Esophagus squamous epithelium (tissue), 5 donors: Measurements from ENCODE around the gene PIGP. TPM values are rescaled to one million over a fixed set of nuclear protein-coding genes. Genes with fewer than 3 reads are reported as not detected.

Experiments
- DNase-seq: peaks from one replicate; lab custom pipeline; 2025; lab: John Stamatoyannopoulos, UW
- H3K27ac ChIP-seq, 4 donors: fragments of 200-600 bp; sonication (generic); one replicate each; pipeline ENCODE4 v1.5.1; 2016 to 2019; ENCODE audit warnings: mild to moderate bottlenecking in 1 of 4
- H3K27me3 ChIP-seq, 4 donors: fragments of 200-600 bp; sonication (generic); 1 replicate in 3 of 4; 2 replicates in 1 of 4; pipeline versions ENCODE4 v1.5.1 to v1.6.0; 2017 to 2021; ENCODE audit warnings: antibody characterized with exemption in 1 of 4
- H3K36me3 ChIP-seq, 3 donors: fragments of 200-600 bp; sonication (generic); one replicate each; pipeline ENCODE4 v1.5.1; 2016 to 2019
- H3K4me1 ChIP-seq, 3 donors: fragments of 200-600 bp; sonication (generic); one replicate each; pipeline ENCODE4 v1.5.1; 2017 to 2019
- H3K4me3 ChIP-seq, 4 donors: fragments of 200-600 bp; sonication (generic); 1 replicate in 3 of 4; 2 replicates in 1 of 4; pipeline ENCODE4 v1.5.1; 2016 to 2019; ENCODE audit warnings: mild to moderate bottlenecking in 2 of 4, moderate library complexity in 1 of 4
- H3K9me3 ChIP-seq, 3 donors: fragments of 200-600 bp; sonication (generic); one replicate each; pipeline ENCODE4 v1.5.1; 2016 to 2019
- POLR2A ChIP-seq, 4 donors: fragments of 450-650 bp; IDR thresholded peaks; one replicate each; pipeline ENCODE4 v1.6.1; 2017; ENCODE audit warnings: antibody characterized with exemption in 4 of 4, mild to moderate bottlenecking in 4 of 4, moderate library complexity in 3 of 4
- WGBS, 2 donors: methylation state at CpG; one replicate each; pipeline ENCODE4 v1.1.5; 2018; 5-methylcytosine and 5-hydroxymethylcytosine counted together
- intact Hi-C: fragments of 100-400 bp; cut with DNase I; formaldehyde crosslinking; loops from one replicate; pipeline ENCODE4 v1.15.0; 2022
- total RNA-seq, 4 donors: library from RNA; depleted of rRNA; stranded (reverse); fragments of >200 nt; gene quantifications; one replicate each; pipeline ENCODE4 v1.1.0, GENCODE V29; 2016
- TF ChIP-seq, protein P1 (sequence below), 6 experiments: fragments of 450-650 bp in 4 of 6; fragments of 200-600 bp in 2 of 6; sonication (generic) in 2 of 6; IDR thresholded peaks; one replicate each; pipeline ENCODE4 v1.5.1; 2016 to 2019; ENCODE audit warnings: antibody characterized with exemption in 6 of 6, mild to moderate bottlenecking in 4 of 6, moderate library complexity in 4 of 6
- donor health status: DM: yes; HTN: yes; CAD: no.

The PIGP gene
- total RNA-seq, 4 donors from 2014 or later: 9.0 to 15.4 (median 11.4) TPM

DNA sequence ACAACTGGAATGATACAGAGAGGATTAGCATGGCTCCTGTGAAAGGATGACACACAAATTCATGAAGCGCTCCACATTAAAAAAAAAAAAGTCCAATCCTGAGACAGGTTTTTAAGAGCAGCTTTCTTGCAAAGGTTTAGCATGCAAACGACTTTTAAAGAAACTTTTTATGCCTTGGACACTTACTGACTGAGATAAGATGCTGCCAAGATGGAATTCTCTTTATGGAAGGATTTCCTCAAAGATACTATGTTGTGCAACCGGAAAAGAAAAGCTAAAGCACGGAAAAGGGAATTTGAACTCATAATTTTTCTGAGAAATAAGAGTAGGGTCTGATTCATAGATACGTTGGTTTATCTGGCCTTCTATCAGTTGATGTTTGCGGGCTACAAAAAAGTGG, 27.3 kb downstream of the PIGP start:
- Histone ChIP-seq H3K36me3 (no peaks in the 10 kb centered on the region), H3K9me3 (no peaks in the 10 kb centered on the region), H3K4me3 (no peak overlapping the region), H3K4me1 (peaks cover 4 to 24% (median 5%) of the 10 kb centered on the region in 3 donors), H3K27me3 (peaks cover 0 to 7% (median 0%) of the 10 kb centered on the region in 4 donors), H3K27ac (no peak overlapping the region)
- TF ChIP-seq, protein P1, sequence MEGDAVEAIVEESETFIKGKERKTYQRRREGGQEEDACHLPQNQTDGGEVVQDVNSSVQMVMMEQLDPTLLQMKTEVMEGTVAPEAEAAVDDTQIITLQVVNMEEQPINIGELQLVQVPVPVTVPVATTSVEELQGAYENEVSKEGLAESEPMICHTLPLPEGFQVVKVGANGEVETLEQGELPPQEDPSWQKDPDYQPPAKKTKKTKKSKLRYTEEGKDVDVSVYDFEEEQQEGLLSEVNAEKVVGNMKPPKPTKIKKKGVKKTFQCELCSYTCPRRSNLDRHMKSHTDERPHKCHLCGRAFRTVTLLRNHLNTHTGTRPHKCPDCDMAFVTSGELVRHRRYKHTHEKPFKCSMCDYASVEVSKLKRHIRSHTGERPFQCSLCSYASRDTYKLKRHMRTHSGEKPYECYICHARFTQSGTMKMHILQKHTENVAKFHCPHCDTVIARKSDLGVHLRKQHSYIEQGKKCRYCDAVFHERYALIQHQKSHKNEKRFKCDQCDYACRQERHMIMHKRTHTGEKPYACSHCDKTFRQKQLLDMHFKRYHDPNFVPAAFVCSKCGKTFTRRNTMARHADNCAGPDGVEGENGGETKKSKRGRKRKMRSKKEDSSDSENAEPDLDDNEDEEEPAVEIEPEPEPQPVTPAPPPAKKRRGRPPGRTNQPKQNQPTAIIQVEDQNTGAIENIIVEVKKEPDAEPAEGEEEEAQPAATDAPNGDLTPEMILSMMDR (IDR thresholded peaks at IDR 0.05): no peak
- no peak for TF ChIP-seq POLR2A (IDR thresholded peaks at IDR 0.05)
- DNase-seq: no peak
- 74 to 86% methylated on average over 6 of the region's 6 CpGs for WGBS, 2 donors
- intact Hi-C loops: no loop called here

DNA sequence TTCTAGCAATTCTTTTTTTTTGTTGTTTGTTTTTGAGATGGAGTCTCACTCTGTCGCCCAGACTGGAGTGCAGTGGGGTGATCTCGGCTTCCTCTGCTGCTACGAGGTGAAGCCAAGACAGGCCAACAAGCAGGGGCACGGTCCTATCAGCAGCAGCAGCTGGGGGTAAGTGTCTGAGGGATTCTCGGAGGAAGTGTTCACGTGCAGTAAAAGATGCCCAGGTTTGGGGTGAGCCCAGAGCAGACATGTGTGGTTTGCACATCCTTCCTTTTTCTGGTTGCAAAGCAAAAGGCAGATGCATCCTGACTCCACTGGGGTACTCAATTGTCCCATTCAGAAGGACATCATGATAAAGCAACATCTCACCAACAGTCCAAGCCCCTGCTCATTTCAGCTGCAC, 27.7 kb downstream of the PIGP start:
- Histone ChIP-seq H3K4me1 (peaks cover 4 to 24% (median 5%) of the 10 kb centered on the region in 3 donors), H3K4me3 (no peak overlapping the region), H3K27ac (no peak overlapping the region), H3K9me3 (no peaks in the 10 kb centered on the region), H3K36me3 (no peaks in the 10 kb centered on the region), H3K27me3 (peaks cover 0 to 7% (median 0%) of the 10 kb centered on the region in 4 donors)
- no peak for DNase-seq
- intact Hi-C loops: no loop called here
- TF ChIP-seq, protein P1 (IDR thresholded peaks at IDR 0.05): no peak
- TF ChIP-seq POLR2A (IDR thresholded peaks at IDR 0.05): no peak
- WGBS, 2 donors: 62 to 71% methylated on average over 6 of the region's 6 CpGs

DNA sequence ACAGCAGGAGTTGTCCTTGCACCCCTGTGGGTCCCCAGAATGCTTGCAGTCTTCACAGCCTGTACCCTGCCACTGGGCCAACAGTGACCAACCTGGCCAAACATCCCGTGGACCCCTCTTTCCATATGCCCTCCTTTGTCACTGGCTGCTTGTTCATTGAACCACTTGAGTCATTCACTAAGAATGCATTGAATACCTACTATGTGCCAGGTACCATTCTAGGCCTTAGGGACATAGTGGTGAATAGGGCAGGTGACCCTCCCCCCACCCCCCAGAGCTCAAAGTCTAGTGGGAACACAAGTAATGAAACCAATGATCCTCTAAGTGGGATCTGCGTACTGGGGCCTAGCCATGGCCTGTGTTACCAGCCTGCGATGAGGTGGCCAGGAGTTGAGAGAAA, 28.2 kb downstream of the PIGP start:
- no peaks in the 10 kb centered on the region for H3K36me3 ChIP-seq
- TF ChIP-seq, protein P1 (IDR thresholded peaks at IDR 0.05): no peak
- no peak for TF ChIP-seq POLR2A (IDR thresholded peaks at IDR 0.05)
- no peak for DNase-seq
- no peaks in the 10 kb centered on the region for H3K9me3 ChIP-seq
- peaks cover 4 to 24% (median 5%) of the 10 kb centered on the region in 3 donors for H3K4me1 ChIP-seq
- no peak overlapping the region for H3K27ac ChIP-seq
- no peak overlapping the region for H3K4me3 ChIP-seq
- WGBS, 2 donors: 96 to 100% methylated on average over 2 to 3 of the region's 3 CpGs
- peaks cover 0 to 7% (median 0%) of the 10 kb centered on the region in 4 donors for H3K27me3 ChIP-seq
- intact Hi-C loops: no loop called here

DNA sequence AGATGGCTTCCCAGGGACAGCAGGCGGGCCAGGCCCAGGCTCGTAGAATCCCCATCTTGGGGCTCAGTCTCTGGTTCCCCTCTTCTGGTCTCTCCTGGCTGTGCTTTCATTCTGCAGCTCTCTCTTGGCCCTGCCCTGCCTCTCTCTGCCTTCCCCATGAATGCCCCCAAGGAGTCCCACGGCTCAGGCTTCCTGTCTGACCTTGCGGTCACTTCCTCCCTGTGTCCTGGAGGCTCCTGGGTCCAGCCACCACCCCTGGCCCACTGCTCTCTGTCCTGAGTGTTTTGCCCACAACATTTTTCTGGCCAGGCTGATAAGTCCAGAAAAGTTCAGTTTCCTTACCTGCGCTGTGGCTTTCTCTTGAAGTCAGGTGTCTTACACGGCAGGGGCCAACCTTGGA, 29.1 kb downstream of the PIGP start:
- no peak overlapping the region for H3K27ac ChIP-seq
- peaks cover 0 to 7% (median 0%) of the 10 kb centered on the region in 4 donors for H3K27me3 ChIP-seq
- intact Hi-C loops: no loop called here
- WGBS, 2 donors: 81 to 89% methylated on average over 4 to 6 of the region's 6 CpGs
- peaks cover 4 to 24% (median 5%) of the 10 kb centered on the region in 3 donors for H3K4me1 ChIP-seq
- no peaks in the 10 kb centered on the region for H3K9me3 ChIP-seq
- H3K4me3 ChIP-seq: no peak overlapping the region
- H3K36me3 ChIP-seq: no peaks in the 10 kb centered on the region
- no peak for TF ChIP-seq POLR2A (IDR thresholded peaks at IDR 0.05)
- TF ChIP-seq, protein P1 (IDR thresholded peaks at IDR 0.05): no peak
- DNase-seq: no peak

DNA sequence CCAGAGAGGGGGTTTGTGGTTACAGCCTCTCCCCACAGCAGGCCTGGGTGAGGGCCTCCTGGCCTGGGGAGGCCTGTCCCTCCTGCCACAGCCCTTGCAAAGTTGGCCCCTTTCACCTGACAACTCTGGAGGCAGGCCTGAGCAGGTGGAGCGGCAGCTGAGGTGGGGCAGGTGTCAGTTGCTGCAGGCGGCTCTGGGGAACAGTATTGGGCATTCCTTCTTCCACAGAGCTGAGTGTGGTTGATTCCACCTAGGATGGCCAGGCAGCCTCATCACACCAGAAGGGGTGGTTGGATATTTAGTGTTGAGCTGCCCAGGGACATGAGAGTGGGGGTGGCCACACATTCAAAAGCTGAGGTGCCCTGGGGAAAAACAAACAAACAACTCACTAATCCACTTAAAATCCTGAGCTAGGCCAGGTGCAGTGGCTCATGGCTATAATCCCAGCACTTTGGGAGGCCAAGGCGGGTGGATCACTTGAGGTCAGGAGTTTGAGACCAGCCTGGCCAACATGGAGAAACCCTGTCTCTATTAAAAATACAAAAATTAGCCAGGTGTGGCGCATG, 31.1 kb downstream of the PIGP start:
- H3K4me3 ChIP-seq: no peak overlapping the region
- intact Hi-C loops: no loop called here
- H3K9me3 ChIP-seq: no peaks in the 10 kb centered on the region
- no peak for DNase-seq
- 75 to 87% methylated on average over 2 to 3 of the region's 4 CpGs for WGBS, 2 donors
- H3K27ac ChIP-seq: no peak overlapping the region
- H3K4me1 ChIP-seq: peaks cover 2 to 16% (median 3%) of the 10 kb centered on the region in 3 donors
- no peak for TF ChIP-seq POLR2A (IDR thresholded peaks at IDR 0.05)
- TF ChIP-seq, protein P1 (IDR thresholded peaks at IDR 0.05): no peak
- peaks cover 0 to 2% (median 0%) of the 10 kb centered on the region in 4 donors for H3K27me3 ChIP-seq
- no peaks in the 10 kb centered on the region for H3K36me3 ChIP-seq
